Activated CD8-positive, alpha-beta memory T cell treated with anti-CD3 and anti-CD28 coated beads for 24 hours (primary cell): Measurements from ENCODE around the gene FLT3.
A peak's percentile ranks its signal among the peaks of the same experiment; 100 is the strongest.
"Not testable (repeated sequence)": the region's sequence is repeated elsewhere in the genome, so short reads cannot be mapped to it uniquely, and the experiment has no call there.

Experiments
- DNase-seq: peaks from one replicate; pipeline ENCODE4 v3.0.0-alpha.2; 2020

Gene FLT3

GRCh38 chr13:28100150-28101121 is at the start of gene FLT3:
FLT3 (minus strand) TSS chr13:28100576; CDS start chr13:28100510, 66 bp downstream.
- peak; percentile 72 for DNase-seq

DNA sequence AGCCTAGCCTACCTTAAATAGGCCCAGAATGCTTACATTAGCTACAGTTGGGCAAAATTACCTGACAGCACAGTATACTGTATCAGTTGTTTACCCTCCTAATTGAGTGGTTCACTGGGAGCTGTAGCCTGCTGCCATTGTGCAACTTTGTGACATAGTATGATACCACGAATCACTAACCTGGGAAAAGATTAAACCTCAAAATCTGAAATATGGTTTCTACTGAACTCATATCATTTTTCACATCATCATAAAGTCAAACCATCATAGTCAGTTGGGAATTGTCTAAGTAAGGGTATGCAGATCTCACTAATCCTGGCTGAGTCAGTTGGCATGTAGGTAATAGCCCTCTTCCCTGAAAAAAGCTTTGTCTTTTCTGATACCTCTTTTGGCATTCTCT is 47.1 kb upstream of the FLT3 start:
- no peak for DNase-seq

DNA sequence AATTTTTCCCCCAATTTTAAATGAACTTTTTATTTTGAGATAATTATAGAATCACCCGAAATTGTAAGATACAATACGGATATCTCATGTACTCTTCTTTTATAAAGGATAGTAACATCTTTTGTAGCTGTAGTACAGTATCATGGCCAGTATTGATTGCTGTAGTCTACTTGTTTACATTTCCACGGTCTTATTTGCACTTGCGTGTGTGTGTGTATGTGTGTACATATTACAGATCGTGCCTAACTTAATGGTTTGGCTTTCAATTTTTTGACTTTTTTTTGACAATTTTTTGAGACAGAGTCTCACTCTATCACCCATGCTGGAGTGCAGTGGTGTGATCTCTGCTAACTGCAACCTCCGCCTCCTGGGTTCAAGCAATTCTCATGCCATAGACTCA is 44.7 kb upstream of the FLT3 start:
- no peak for DNase-seq

GRCh38 chr13:28141542-28141941 is 41.2 kb upstream of the FLT3 start:
- DNase-seq: not testable (repeated sequence)

- no peak for DNase-seq
These were observed 40.2 kb upstream of the FLT3 start for GRCh38 chr13:28140433-28141125.

- DNase-seq: peak; percentile 93
These were observed 38.5 kb upstream of the FLT3 start for GRCh38 chr13:28138756-28139470.

GRCh38 chr13:28138012-28138755 is 37.8 kb upstream of the FLT3 start, which contains the start of gene PAN3:
PAN3 (plus strand) TSS chr13:28138545; CDS start chr13:28138658, 113 bp downstream.
- peak; percentile 95 for DNase-seq

GRCh38 chr13:28137596-28137995 is 37.2 kb upstream of the FLT3 start:
- no peak for DNase-seq

GRCh38 chr13:28136916-28137315 is 36.5 kb upstream of the FLT3 start:
- no peak for DNase-seq

DNA sequence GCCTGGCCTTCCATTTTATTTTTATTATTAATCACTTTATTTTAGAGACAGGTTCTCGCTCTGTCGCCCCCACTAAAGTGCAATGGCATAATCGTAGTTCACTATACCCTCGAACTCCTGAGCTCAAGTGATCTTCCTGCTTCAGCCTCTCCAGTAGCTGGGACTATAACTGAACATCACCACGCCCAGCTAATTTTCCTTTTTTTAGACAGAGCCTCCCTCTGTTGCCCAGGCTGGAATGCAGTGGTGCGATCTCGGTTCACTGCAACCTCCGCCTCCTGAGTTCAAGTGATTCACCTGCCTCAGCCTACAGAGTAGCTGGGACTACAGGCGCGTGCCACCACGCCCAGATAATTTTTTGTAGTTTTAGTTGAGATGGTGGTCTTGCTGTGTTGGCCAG is 31.3 kb upstream of the FLT3 start:
- no peak for DNase-seq

DNA sequence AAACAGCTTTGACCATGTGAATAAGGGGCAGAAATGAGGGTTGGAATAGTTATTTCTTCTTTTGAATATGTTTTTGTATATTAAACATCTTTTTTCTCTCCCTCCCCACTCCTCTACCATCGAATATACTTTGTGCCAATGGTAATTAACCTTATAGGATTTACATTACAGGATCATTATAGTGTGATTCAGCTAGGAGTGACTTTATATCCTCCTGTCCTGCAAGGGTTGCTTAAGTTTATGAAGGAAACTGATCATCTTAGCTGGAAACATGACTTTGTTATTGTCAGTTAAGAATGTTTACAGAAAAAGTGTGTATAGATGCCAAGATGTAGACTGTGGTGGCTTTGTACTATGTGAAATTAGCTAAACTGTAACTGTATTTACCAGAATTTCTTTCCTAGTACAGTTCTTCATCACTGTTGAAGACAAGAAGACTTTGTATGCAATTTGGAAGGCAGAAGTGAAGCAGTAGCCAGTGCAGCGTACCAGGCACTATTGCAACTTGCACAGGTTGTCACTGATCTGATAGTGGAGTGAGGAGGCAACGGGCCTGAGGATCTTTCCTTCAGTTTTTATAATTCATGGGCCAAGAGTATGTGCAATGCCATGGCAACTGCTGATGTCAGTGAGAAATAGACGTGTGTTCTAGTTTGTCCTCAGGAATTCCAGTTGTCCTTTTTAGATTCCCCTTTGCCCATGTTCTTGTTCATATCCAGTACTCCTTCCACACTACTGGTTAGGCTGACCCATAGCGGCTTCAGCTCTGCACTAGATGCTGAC is 29.7 kb upstream of the FLT3 start:
- DNase-seq: no peak

DNA sequence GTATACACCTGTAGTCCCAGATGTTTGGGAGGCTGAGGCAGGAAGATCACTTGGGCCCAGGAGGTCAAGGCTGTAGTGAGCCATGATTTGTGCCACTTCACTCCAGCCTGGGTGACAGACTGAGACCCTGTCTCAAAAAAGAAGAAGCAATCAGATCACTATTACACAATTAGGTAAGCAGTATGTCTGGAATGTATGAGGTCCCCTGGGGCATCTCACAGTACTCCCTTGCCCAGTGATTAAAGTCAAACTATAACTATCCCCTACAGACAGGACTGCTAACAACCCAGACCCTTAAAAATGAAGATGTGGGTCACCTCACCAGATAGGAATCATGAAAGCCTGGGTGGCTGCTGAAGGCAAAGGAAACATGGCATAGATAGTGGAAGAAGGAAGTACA is 28.6 kb upstream of the FLT3 start:
- no peak for DNase-seq

GRCh38 chr13:28128030-28128429 is 27.7 kb upstream of the FLT3 start:
- no peak for DNase-seq

DNA sequence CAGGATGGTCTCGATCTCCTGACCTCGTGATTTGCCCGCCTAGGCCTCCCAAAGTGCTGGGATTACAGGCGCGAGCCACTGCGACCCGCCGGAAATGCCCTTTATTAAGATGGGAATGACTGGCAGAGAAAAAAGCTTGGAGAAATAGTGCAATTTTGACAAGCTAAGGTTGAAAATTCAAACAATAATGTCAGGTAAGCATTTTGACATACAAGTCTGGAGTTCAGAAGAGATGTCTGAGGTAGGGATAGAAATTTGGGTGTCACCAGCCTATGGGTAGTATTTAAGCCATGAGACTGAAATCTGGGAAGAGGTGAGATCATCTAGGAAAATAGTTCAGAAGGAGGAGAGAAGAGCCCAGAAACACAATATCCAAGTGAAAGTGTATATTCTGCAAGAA is 20.8 kb upstream of the FLT3 start:
- no peak for DNase-seq

GRCh38 chr13:28120317-28120716 is 19.9 kb upstream of the FLT3 start:
- no peak for DNase-seq

GRCh38 chr13:28117689-28118377 is 17.5 kb upstream of the FLT3 start:
- DNase-seq: no peak

GRCh38 chr13:28116736-28117135 is 16.4 kb upstream of the FLT3 start:
- DNase-seq: no peak

- DNase-seq: no peak
These were observed 10.0 kb upstream of the FLT3 start for GRCh38 chr13:28110414-28110813.

DNA sequence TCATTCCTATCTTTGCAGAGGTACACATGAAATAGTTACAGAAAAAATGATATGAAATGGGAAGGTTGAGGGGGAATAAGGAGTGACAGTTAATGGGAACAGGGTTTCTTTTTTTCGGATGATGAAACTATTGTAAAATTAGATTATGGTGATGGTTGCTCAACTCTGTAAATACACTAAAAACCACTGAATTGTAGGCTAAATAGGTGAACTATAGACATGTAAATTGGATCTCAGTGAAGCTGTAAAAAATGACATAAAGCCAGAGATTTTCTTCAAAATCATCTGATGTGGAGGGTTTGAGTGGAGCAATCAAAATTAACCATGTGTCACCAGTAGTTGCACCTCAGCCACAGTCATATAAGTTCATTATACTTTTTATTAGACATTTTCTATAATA is 6.6 kb upstream of the FLT3 start:
- no peak for DNase-seq

DNA sequence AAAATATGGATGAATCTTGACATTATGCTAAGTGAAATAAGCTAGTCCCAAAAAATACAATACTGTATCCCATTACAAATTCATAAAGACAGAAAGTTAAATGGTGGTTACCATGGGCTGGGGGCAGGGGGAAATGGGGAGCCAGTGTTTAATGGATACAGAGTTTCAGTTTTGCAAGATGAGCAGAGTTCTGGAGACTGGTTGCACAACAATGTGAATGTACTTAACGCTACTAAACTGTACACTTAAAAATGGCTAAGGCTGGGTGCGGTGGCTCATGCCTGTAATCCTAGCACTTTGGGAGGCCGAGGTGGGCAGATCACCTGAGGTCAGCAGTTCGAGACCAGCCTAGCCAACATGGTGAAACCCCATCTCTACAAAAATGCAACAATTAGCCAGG is 1.5 kb upstream of the FLT3 start:
- DNase-seq: not testable (repeated sequence)
